Placental pericyte (primary cell): ENCODE data around the gene GNAT1. TPM values are rescaled to one million over a fixed set of nuclear protein-coding genes. Genes with fewer than 3 reads are reported as not detected.

Experiments used
- small RNA-seq: library from RNA; depleted of rRNA; stranded (forward); fragments of <200 nt; gene quantifications from one replicate; pipeline ENCODE3, GENCODE V24; 2012; ENCODE audit warnings: low replicate concordance
- total RNA-seq: library from RNA; depleted of rRNA; stranded (reverse); fragments of >200 nt; gene quantifications from 2 replicates; pipeline ENCODE4 v1.2.3, GENCODE V29; 2012

GNAT1 gene
- total RNA-seq, result not detected in 2 replicates

DNA sequence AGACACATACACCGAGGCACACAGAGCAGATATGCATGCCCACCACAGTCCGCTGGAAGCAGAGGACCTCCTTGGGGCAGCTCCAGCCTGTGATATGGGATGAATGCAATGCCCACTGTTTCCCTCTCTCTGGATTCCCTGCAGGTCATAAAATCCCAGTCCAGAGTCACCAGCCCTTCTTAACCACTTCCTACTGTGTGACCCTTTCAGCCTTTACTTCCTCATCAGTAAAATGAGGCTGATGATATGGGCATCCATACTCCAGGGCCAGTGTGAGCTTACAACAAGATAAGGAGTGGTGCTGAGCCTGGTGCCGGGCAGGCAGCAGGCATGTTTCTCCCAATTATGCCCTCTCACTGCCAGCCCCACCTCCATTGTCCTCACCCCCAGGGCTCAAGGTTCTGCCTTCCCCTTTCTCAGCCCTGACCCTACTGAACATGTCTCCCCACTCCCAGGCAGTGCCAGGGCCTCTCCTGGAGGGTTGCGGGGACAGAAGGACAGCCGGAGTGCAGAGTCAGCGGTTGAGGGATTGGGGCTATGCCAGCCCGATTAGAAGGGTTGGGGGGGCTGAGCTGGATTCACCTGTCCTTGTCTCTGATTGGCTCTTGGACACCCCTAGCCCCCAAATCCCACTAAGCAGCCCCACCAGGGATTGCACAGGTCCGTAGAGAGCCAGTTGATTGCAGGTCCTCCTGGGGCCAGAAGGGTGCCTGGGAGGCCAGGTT is at the start of gene GNAT1:
GNAT1 (plus strand) TSS at position 675 of the 725 bp plus-strand sequence. CDS start 116 bp downstream, outside the sequence.

DNA sequence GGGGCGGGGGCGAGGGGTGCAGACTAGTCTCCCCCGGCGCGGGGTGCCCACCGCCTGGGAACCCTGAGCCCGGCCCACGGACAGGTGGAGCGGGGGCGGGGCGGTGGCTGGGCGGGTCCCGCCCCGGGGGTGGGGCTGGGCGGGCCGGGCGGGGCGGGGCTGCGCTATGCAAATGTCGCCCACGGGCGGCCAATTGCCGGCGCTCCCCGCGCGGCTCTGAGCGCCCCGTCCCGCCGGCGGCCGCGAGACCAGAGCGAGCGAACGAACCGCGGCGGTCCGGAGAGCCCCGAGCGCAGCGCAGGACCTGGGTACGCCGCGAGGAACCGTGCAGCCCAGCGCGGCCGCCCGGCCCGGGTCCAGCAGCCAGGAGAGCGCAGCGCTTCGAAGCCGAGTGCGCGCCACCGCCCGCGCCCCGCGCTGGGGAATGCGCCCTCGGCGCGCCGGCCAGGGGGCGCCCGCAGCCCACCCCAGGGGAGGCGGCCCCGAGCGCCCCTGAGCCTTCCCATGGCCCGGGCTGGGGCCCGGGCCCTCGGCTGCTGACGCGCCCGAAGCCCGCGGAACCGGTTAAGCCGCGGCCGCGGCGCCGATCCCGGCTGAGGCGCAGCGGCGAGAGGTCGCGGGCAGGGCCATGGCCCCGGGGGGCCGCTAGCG is 36.4 kb upstream of the GNAT1 start, which contains the start of gene SEMA3F:
SEMA3F (plus strand) TSS at position 485 of the 651 bp plus-strand sequence. CDS start 4,299 bp downstream, outside the sequence.

DNA sequence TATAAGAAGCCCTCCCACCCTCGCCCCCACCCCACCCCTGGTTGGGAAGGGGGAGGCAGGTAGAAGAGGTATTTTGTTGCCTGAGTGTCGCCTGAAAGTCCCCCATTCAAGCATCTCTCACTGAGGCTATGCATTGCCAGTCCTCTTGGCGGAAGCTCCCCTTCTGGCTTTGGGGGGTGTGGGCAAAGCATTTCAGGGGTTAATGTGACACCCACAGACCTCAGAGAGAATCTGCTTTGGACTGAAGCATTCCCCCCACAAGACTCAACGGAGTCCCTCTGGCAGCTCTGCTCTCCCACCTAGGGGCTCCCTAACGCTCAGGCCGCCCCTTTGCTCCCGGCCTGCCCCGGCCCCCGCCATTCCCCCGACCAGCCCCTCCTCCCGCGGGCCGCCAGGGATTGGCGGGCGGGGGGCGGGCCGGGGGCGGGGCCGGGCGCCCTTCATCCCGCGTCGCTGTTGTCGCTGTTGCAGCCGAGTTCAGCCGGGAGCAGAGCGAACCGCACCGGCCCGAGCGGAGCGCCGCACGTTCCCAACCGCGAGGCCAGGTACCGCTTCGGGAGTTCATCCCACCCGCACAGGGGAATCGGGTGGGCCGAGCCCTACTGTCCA is 13.5 kb downstream of the GNAT1 start, which contains the start of gene SLC38A3:
SLC38A3 (plus strand) TSS at position 468 of the 609 bp plus-strand sequence. CDS start 8,929 bp downstream, outside the sequence.

DNA sequence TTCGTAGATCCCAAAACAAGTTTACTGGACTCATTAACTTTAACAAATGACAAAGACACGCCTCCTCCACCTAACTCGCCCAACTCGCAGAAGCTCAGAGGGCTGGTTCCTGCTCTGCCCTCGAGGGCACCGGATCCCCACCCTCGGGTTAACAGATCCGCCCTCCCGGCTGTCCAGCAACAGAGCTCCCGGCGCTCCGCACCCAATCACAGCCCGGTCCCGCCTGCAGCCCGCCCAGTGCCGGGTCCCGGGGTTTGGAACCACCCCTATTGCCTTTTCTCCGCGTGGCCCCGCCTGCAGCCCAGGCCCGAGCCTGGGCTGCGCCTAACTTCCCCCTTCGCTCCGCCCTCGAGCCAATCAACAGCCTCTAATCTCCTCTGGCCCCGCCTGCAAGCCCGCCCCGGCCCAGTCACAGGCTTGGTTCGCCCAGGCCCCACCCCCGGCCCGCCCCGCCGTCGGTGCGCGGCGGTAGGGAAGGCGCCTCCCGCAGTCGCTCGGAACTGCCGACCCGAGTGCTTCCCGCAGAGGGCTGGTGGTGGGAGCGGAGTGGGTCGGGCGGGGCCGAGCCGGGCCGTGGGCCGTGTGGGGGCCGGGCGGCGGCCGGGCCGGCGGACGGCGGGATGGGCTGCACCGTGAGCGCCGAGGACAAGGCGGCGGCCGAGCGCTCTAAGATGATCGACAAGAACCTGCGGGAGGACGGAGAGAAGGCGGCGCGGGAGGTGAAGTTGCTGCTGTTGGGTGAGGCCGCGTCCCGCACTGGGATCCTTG is 44.5 kb downstream of the GNAT1 start, which contains the start of gene GNAI2:
GNAI2 (plus strand) TSS at position 489 of the 768 bp plus-strand sequence; CDS start at position 621, 132 bp downstream.

Small RNA genes within 50 kb of the gene (small RNA-seq; reads per million reads assigned to genes)
- gene MIR566, result not detected
- gene MIR5787, result not detected

Other genes with a start within 250 kb of the GNAT1 start
- gene RBM5, start 102.7 kb upstream of the GNAT1 start, total RNA-seq, result 118 and 167 TPM in 2 replicates
- under 0.01 and 0.43 TPM in 2 replicates for gene SEMA3F, start 36.3 kb upstream of the GNAT1 start, total RNA-seq
- gene SLC38A3, start 13.7 kb downstream of the GNAT1 start, total RNA-seq, result not detected in 2 replicates
- 306 and 400 TPM in 2 replicates for gene GNAI2, start 44.6 kb downstream of the GNAT1 start, total RNA-seq
- 3.0 and 25.4 TPM in 2 replicates for gene SEMA3B, start 77.5 kb downstream of the GNAT1 start, total RNA-seq
- not detected in 2 replicates for gene LSMEM2, start 87.5 kb downstream of the GNAT1 start, total RNA-seq
- gene IFRD2, start 100.8 kb downstream of the GNAT1 start, total RNA-seq, result 74.6 and 130 TPM in 2 replicates
- 1.8 and 2.4 TPM in 2 replicates for gene HYAL3, start 107.8 kb downstream of the GNAT1 start, total RNA-seq
- gene NAA80, start 107.8 kb downstream of the GNAT1 start, total RNA-seq, result 6.6 and 9.6 TPM in 2 replicates
- 1.1 TPM in 2 replicates for gene HYAL1, start 112.0 kb downstream of the GNAT1 start, total RNA-seq
- gene HYAL2, start 131.1 kb downstream of the GNAT1 start, total RNA-seq, result 24.9 and 78.5 TPM in 2 replicates
- gene TUSC2, start 136.6 kb downstream of the GNAT1 start, total RNA-seq, result 24.5 and 28.3 TPM in 2 replicates
- 26.9 and 30.4 TPM in 2 replicates for gene RASSF1, start 149.2 kb downstream of the GNAT1 start, total RNA-seq
- gene ZMYND10, start 154.1 kb downstream of the GNAT1 start, total RNA-seq, result 0.22 and 0.86 TPM in 2 replicates
- 17.9 and 27.3 TPM in 2 replicates for gene NPRL2, start 159.2 kb downstream of the GNAT1 start, total RNA-seq
- 27.6 and 38.1 TPM in 2 replicates for gene CYB561D2, start 159.3 kb downstream of the GNAT1 start, total RNA-seq
- 85.1 and 92.9 TPM in 2 replicates for gene TMEM115, start 167.9 kb downstream of the GNAT1 start, total RNA-seq